HG03060 (cell line): Measurements from ENCODE around the gene CD244.
A peak's percentile ranks its signal among the peaks of the same experiment; 100 is the strongest.

Source experiments
- ATAC-seq: cut with Tn5 transposase; IDR thresholded peaks from one replicate; pipeline ENCODE4 v1.9.1; 2021; ENCODE audit warnings: low read depth, moderate number of reproducible peaks; ENCODE audit not compliant: unreplicated experiment

CD244 gene

DNA sequence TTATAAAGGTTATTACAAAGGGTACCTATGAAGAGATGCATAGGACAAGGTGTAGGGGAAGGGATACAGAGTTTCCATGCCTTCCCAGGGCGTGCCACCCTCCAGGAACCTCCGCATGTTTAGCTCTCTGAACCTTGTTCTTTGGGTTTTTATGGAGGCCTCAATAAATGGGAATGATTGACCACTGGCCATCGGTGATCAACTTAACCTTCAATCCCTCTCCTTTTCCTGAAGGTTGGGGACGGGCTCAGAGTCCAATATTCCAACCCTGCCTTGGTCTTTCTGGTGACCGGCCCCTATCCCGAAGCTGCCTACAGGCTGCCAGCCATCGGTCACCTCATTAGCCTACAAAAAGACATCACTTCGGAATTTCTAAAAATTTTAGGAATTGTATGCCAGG, 11.7 kb downstream of the CD244 start:
- ATAC-seq, result no peak

DNA sequence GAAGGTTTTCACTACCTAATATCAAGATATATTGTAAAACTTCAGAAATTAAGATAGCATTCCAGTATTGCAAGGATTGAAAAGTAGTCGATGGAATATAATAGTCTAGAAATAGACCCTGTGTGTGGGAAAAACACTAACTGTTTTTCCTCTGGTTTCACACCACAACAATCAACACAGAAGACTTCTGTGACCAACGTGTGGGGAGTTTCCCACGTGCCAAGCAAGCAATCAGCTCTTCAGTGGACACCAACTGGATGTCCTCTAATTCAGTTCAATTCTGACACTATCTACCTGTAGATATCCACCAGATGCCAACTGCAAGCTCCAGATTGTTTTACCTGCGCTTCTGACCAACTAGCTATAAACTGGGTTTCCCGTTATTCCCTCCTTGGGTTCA, 12.1 kb downstream of the CD244 start:
- ATAC-seq, result no peak

DNA sequence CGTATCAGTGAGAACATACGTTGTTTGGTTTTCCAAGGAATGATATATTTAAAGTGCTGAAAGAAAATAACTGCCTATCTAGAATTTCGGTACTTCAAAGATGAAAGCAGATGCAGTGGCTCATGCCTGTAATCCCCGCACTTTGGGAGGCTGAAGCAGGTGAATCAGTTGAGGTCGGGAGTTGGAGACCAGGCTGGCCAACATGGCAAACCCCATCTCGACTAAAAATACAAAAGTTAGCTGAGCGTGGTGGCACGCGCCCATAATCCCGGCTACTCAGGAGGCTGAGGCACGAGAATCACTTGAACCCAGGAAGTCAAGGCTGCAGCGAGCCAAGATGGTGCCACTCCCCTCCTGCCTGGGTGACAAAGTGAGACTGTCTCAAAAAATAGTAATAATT, 16.4 kb downstream of the CD244 start:
- no peak for ATAC-seq

DNA sequence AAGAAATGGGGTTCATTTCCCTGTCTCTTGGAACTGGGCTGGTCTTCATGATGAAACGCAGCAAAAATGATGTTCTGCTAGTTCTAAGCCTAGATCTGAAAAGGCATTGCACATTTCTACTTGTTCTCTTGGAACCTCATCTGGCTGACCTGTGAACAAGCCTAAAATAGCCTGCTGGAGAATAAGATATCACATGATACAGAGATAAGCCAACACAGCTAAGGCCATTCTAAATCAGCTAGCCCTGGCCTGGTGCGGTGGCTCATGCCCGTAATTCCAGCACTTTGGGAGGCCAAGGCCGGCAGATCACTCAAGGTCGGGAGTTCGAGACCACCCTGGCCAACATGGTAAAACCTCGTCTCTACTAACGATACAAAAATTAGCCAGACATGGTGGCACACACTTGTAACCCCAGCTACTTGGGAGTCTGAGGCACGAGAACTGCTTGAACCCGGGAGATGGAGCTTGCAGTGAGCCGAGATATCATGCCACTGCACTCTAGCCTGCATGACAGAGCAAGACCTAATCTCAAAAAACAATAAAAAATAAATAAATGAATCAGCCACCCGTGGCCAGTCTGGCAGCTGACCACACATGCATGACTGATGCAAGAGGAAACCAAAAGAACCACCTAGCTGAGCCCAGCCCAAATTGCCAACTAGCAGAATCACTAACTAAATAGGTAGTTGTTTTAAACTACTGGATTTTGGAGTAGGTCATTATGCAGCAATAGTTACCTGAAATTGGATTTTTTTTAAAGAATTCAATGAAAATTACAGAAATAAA, 18.0 kb downstream of the CD244 start:
- ATAC-seq, result no peak

DNA sequence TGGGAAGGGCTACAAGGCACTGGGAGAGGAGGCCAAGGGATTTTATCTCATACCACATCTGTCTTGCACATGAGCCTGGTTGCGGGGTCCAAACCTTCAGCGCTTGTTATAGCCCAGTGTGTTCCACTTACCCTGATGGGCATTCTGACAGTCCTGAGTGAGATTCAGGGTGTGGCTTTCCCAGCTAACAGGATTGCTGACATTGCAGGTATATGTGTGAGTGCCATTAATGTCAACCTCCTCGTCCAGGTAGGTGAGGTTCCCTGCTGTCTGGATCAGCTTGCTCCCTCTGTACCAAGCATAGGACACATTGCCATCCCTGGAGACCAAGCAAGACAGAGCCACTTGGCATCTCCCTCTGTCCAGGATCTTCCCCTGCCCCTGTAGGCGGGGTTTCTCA, 21.6 kb downstream of the CD244 start:
- no peak for ATAC-seq

DNA sequence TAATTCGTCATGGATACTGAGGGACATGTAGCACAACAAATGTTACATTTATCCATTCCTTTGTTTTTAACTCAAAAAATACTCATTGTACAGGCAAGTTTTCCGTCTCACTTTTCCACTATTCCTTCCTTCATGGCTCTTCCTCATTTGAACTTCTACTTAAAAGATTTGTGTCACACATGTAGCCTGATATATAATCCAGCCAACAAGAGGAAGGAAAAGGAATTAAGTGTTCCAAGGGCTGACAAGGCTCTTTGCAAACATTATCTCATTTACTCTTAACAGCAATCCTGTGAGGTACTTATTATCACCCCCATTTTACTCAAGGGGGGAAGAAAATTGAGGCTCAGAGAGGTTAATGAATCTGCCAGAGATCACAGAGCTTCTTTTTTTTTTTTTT, 22.9 kb downstream of the CD244 start:
- ATAC-seq, result no peak

DNA sequence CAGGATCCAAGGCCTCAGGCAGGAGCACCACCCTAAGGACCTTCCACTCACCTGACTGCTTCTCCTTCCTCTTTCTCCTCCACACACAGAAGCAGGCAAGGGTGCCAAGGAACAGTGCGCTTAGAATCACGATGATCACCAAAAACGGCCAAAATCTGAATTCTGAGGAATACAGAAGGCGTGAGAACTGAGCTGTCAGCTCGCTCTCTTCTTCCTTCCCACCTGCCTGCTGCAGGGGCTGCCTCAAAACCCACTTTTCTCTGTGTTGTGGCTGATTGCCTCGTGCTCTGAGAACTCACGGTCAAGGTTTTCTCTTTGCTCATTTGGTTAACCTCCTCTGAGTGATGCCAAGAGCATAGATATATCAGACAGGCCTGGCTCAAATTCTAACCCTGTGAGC, 23.8 kb downstream of the CD244 start:
- no peak for ATAC-seq

DNA sequence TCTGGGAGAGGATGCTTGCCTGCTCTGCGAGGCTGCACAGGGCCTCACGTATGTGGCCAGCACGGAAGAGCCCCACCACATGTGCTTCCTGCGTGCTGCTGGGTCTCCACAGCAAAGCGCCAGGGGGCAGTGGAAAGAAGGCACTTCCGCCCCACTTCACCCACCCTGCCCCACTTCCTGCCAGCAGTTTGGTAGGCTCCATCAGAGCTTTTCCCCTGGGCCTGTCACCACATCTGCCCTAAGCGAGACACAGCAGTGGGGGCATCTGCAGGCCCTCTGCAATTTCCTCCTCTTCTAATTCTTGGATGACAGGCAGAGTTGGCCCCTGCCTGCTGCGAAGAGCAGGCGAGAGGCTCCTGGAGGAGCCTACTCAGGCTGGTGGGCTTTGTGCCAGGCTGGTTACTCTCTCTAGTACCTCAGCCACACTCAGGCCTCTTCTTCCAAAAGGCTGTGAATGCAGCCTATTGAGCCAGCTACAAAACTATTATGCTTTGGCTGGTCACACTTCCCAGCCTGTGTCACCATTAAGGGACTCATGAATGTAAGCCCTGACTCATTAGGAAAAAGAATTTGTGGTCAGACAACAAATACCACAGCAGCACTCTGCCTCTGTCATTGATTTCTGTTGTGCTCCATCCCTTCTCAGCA, 25.0 kb downstream of the CD244 start:
- ATAC-seq, result peak; percentile 53

DNA sequence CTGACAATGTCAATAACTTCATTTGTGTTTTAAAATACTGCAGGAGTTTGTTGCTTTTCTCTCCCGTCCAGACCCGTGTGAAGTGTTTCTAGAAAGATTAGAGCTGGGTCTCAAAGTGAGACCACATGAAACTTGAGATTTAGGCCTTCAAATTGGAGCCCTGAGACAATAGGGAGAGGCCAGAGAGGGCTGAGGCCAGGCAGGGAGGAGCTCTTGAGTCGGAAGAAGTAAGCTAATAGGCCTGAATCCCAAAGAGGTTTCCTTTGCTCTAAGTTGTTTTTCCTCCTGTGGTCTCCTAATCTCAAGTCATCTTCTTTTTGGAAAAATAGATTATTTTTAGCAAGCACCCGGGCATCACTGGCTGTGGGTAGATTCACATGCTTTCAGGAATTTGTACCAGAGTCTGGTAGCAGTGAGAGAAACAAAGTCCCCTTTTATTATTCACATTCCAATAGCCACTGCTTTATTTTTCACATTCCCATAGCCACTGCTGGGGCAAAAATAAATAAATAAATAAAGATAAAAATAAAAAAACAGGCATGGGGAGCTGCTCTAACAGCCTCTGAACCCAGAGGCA, 25.6 kb downstream of the CD244 start:
- no peak for ATAC-seq

DNA sequence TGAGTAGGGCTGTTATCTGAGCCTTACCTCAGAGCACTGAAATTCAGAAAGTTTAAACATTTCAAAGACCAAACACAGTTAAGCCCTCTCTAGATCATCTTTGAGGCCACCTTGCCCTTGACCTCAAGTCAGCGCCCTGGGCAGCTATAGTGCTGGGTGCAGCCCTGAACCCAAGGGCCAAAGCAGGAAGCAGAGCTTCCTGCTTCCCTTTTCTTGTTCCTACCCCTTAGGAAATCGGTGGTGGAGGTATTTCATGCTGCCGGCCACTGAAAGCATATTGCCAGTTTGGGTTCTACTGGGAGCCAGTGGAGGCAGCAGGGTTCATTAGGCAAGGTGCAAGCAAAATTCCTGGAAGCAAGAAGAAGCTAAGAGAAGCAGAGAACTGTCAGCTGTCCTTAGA, 26.1 kb downstream of the CD244 start:
- no peak for ATAC-seq

DNA sequence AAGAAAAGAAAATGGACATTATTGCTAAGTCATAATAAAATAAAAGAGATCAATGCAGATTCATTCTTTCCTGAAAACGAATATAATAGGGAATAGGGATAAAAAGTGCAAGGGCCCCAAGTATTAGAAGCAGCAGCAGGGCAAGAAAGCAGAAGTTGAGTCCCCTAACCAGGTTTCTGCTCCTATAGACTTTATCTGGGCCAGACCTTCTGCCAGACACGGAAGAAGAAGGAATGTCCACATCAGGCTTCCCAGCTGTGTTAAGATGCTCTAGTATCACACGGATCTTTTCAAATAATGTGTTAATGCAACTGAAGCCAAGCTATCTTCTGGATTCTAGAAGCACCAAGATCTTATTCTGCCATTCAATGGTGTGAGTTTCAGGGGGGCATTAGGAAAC, 26.9 kb downstream of the CD244 start:
- ATAC-seq, result no peak

DNA sequence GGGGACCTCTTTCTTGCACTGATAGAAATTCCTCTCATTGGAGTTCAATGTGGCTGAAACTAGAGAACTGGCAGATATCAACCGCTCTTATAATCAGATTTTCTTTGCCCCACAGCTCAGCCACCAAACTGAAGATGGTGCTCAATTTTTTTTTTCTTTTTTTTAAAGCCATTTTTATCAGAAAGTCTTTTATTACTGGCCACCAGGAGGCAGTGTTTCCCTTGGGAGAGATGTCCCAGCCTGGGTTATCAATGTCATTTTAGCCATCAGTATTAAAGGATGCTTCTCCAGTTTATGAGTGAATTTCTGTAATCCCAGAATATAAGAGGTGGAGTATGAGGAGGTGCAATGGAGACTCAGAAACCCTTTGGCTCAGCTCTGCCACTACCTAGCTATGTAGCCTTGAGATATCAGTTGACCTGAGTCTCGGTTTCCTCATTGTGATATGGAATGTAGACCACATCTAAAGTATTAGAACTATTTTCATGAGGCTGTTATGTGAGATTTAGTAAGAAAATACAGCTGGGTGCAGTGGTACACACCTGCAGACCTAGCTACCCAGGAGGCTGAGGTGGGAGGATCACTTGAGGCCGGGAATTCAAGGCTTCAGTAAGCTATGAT, 27.6 kb downstream of the CD244 start:
- no peak for ATAC-seq

DNA sequence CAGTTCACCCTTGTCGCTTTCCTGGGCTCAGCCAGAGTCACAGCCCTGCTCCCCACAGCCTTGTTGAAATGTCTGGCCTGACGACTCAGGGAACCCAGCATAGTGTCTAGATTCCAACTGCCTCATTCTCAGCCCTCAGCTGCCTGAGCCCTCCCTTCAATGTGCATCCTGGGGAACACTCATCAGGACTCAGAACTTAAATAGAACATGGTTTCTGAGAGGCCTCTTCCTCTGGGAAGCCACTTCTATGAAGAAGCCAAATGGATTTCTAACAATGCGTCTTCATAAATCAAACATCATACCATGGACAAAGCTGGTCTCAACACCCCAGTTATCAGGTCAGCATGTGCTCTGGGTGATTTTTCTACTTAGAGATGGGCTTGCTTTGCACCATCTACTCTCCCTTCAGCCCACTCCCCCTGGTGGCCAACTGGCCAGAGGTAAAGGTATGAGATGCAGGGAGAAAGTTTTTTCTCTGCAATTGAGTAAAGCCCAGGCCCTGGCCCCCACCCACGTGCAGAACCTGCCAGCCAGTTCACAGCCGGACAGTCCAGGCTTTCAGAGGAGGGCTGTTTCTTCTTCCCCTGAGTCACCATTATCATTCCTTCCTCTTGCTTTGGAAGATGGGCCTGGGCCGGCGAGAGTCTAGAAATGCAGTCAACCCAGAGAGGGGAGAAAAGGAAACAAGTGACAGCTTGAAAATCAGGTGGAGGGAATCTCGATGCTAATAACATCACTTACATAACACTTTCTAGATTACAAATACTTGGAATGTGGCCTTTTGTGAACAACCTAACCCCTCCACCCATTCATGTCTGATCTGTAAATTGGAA, 32.1 kb downstream of the CD244 start:
- ATAC-seq, result no peak

DNA sequence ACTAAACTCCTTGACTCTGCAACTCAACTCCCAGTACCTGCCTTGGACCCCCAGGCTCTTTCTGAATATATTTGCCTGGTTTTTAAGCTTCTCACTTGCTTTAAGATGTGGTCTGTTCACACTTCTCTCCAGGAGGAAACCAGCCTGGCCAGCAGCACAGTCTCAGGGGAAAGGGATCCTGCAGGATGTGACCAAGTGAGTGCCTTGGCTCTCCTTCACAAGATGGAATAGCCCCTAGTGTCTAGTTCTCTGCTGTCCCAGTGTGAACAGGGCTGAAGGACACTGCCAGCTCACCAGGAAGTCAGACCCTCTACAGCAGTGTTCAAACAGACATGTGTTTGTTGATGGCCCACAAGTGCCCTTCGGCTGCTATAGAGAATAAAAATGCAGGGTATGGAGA, 32.9 kb downstream of the CD244 start:
- ATAC-seq, result no peak

DNA sequence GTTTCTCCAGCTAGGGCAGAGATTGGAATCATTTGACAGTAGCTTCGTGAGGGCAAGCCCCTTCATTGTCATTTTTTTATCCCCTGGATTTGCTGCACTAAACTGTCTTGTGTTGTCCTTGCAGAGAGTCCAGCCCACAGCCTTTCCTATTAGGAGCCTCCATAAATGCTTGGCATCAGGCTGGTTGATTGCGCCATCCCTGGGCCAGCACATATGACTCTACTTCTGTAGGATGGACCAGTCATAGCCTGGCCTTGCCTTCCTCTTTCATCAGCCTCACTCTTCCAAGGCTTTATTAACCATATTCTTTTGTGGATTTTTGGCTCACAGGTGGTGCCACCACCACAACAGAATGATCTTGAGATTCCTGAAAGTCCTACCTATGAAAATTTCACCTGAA, 35.3 kb downstream of the CD244 start:
- ATAC-seq, result no peak

DNA sequence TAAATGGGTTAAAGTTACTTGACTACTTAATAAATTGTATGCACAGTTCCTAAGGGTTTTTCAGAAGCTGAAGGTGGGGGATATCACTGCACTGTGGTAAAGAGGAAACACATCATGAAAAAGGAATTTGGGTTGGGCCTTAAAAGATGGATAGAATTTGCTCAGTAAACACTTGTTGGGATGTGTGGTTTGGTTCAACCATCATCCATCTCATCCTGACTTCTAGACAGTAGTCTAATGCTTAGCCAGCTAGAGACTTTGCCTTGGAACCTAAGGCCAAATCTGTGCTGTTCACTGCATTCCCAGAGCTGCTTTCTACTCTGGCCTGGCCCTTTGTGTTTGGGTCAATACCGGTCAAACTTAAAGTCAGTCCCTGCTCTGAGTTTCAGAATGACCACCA, 36.1 kb downstream of the CD244 start:
- ATAC-seq, result no peak

DNA sequence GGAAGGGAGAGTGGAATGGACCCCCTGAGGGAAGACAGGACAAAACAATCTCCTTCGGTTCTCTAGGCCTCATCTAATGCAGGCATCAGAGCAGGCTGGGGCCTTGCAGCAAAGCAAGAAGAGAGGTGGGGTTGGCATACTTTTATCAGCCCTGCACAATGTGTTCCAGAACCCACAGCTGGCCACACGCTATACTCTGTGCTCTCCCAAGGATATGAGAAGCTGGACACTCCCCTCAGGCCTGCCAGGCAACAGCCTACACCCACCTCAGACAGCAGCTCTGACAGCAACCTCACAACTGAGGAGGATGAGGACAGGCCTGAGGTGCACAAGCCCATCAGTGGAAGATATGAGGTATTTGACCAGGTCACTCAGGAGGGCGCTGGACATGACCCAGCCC, 39.4 kb downstream of the CD244 start:
- ATAC-seq, result no peak

DNA sequence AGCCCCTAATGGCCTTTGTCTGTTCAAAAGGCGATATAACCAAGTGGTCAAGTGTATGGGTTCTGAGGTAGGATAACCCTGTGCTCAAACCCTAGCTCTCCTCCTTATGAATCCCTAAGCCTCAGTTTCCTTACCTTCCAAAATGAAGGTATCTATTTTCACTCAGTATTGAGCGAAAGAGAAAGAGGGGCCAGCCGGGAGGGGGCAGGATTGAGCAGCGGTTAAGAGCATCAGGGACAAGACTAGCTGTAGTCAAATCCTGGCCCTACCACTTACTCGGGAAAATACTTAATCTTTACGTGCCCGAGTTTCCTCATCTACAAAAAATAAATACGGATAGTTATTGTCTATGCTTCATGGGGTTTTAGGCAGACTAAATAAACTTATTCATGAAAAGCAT, 41.1 kb downstream of the CD244 start:
- no peak for ATAC-seq

DNA sequence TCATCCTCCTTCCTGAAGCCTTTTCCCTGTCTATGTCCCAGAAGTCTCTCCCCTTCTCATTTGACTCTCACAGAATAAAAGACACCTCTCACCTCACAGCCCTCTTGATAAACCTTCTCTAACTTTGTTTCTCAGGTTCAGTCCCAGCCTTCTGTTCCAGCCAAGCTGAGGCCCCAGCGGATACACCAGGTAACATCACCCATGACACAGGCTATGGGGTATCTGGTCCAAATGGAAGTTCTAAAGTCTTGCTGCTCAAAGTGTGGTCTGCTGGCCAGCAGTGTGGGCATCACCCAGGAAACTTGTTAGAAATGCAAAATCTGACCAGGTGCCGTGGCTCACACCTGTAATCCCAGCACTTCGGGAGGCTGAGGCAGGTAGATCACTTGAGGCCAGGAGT, 43.5 kb downstream of the CD244 start:
- ATAC-seq, result no peak

DNA sequence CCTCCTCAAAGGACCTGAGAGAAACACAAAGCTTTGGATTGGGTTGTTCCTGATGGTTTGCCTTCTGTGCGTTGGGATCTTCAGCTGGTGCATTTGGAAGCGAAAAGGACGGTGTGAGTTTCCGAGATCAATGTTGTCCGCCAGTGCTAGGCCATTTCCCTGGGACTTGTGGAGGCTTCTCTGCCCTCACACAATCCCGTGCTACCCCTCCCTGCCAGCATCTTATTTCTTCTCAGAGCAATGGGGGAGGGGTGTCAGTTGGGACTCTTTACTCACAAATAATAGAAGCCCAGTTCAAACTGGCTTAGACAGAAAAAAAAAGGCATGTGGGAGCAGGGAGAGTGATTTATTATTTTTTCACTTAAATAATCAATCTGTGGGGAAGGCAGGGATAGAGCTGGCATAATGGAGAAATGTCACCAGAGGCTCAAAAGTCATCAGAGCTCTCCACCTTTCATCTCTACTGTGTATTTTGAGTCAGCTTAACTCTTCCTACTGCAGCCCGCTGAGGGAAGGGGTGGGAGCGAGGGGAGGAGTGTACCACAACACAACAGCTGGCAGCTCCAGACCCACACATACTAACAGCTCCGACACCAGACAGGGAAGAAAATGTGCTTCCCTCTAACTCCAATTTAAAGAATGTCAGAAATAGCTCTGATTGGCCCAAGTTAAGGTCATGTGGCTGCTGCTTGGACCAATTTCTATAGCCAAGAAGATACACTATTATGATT, 44.3 kb downstream of the CD244 start:
- no peak for ATAC-seq
